A549 (cell line): ENCODE results near the gene ZBTB22. TPM values are rescaled to one million over a fixed set of nuclear protein-coding genes. Genes with fewer than 3 reads are reported as not detected.
A peak's percentile ranks its signal among the peaks of the same experiment; 100 is the strongest.

Experiments used
- ATAC-seq, 2 experiments: fragments of 200-7000 bp in 1 of 2; fragments of >200 bp in 1 of 2; cut with Nextera tagmentation in 1 of 2; cut with Tn5 transposase in 1 of 2; 3 replicates each; pipeline versions ENCODE4 v1.8.0 to v1.9.1; 2018 to 2020; ENCODE audit warnings: mild to moderate bottlenecking in 1 of 2, moderate library complexity in 1 of 2
- CTCF ChIA-PET: fragments of 300-600 bp; sonication (Branson Sonifier 250); formaldehyde crosslinking; extraction: SDS; loops from one replicate; lab custom pipeline; 2021; ENCODE audit warnings: antibody characterized with exemption, inconsistent platforms; lab: Yijun Ruan, JAX
- POLR2A ChIA-PET: fragments of 350-600 bp; formaldehyde crosslinking; extraction: SDS; loops from one replicate; lab custom pipeline; 2021; ENCODE audit warnings: antibody characterized with exemption, inconsistent platforms; lab: Yijun Ruan, JAX
- DNase-seq, 2 experiments: peaks; one replicate each; pipeline versions ENCODE4 v3.0.0 to v3.0.0-alpha.2; 2011 to 2016; ENCODE audit warnings: low read depth in 1 of 2, low spot score in 1 of 2
- FAIRE-seq: peaks from 2 replicates; lab custom pipeline; 2011; peaks lifted over from hg19 to GRCh38; lab: Jason Lieb, UNC
- H3K27ac ChIP-seq, 2 experiments: fragments of >200 bp; sonication (Bioruptor Twin); formaldehyde crosslinking; 3 replicates each; pipeline ENCODE4 v1.5.1; 2016 to 2017
- H3K4me1 ChIP-seq: fragments of >200 bp; sonication (Bioruptor Twin); formaldehyde crosslinking; 3 replicates; pipeline ENCODE4 v1.6.1; 2016
- H3K4me2 ChIP-seq: fragments of >200 bp; sonication (Bioruptor Twin); formaldehyde crosslinking; 3 replicates; pipeline ENCODE4 v1.6.1; 2016
- H3K4me3 ChIP-seq: fragments of >200 bp; sonication (Bioruptor Twin); formaldehyde crosslinking; 3 replicates; pipeline ENCODE4 v1.5.1; 2016
- H3K9me3 ChIP-seq: fragments of >200 bp; sonication (Bioruptor Twin); formaldehyde crosslinking; 3 replicates; pipeline ENCODE4 v1.6.1; 2016
- BHLHE40 ChIP-seq: IDR thresholded peaks from 2 replicates; pipeline ENCODE4 v1.6.1; 2012; ENCODE audit warnings: low read depth, low read length, inconsistent platforms
- CBX8 ChIP-seq: fragments of 200-600 bp; sonication (generic); IDR thresholded peaks from 2 replicates; pipeline ENCODE4 v1.6.1; 2016
- CHD2 ChIP-seq: fragments of 150-350 bp; IDR thresholded peaks from 2 replicates; pipeline ENCODE4 v1.6.1; 2014; ENCODE audit warnings: low read length; ENCODE audit not compliant: partially characterized antibody
- FOSB ChIP-seq: fragments of 250-450 bp; sonication (Bioruptor Pico); IDR thresholded peaks from 2 replicates; pipeline ENCODE4 v1.5.0; 2020; ENCODE audit warnings: mild to moderate bottlenecking, moderate library complexity
- JUN ChIP-seq, 2 experiments: fragments of >200 bp; sonication (Bioruptor Twin); formaldehyde crosslinking; IDR thresholded peaks; 2 replicates in 1 of 2; 3 replicates in 1 of 2; pipeline ENCODE4 v1.6.1; 2016 to 2017
- KDM5A ChIP-seq: fragments of 200-600 bp; sonication (generic); IDR thresholded peaks from 2 replicates; pipeline ENCODE4 v1.6.1; 2016; ENCODE audit warnings: antibody characterized with exemption, mild to moderate bottlenecking
- MAX ChIP-seq: IDR thresholded peaks from 2 replicates; pipeline ENCODE4 v1.6.1; 2012
- POLR2A ChIP-seq: IDR thresholded peaks from 2 replicates; pipeline ENCODE4 v1.6.1; 2012; ENCODE audit warnings: mild to moderate bottlenecking, low read length
- ZFP36 ChIP-seq: fragments of 450-650 bp; IDR thresholded peaks from 2 replicates; pipeline ENCODE4 v1.6.1; 2014; ENCODE audit warnings: borderline replicate concordance; ENCODE audit not compliant: partially characterized antibody
- ZSCAN20 ChIP-seq: fragments of 250-450 bp; sonication (Bioruptor Pico); IDR thresholded peaks from 2 replicates; pipeline ENCODE4 v1.8.0; 2022; ENCODE audit warnings: mild to moderate bottlenecking, moderate library complexity
- WGBS: methylation state at CpG from one replicate; pipeline ENCODE4 v1.1.6; 2017; ENCODE audit errors: missing lambda C conversion rate; 5-methylcytosine and 5-hydroxymethylcytosine counted together
- polyA plus RNA-seq, 4 experiments: library from polyadenylated mRNA; depleted of rRNA in 3 of 4; stranded (reverse); fragments of >200 nt; fragmentation: RNase III in 1 of 4; extraction: RNeasy Plus Mini Kit Qiagen cat#74134 plus additional on column Dnase treatment in 1 of 4; gene quantifications; 2 replicates in 3 of 4; 3 replicates in 1 of 4; pipeline ENCODE4 v1.2.3, GENCODE V29; 2011 to 2017
- TF ChIP-seq, protein P1 (sequence below): fragments of 450-650 bp; IDR thresholded peaks from 2 replicates; pipeline ENCODE4 v1.6.1; 2014; ENCODE audit warnings: antibody characterized with exemption
- TF ChIP-seq, protein P2 (sequence below): fragments of 200-600 bp; sonication (generic); IDR thresholded peaks from 2 replicates; pipeline ENCODE4 v1.6.1; 2016; ENCODE audit warnings: antibody characterized with exemption, mild to moderate bottlenecking, moderate library complexity

The ZBTB22 gene
- polyA plus RNA-seq, 2 of the 4 experiments (the other 2 are of a cell fraction): 3.2 to 8.3 TPM

- no peak for ATAC-seq
- Histone ChIP-seq H3K27ac (peak overlapping the region in 1 of 2 experiments; percentile 91; a peak in 1 of 6 replicates), H3K9me3 (no peaks in the 10 kb centered on the region), H3K4me2 (peak overlapping the region; percentile 91), H3K4me1 (peaks cover 13% of the 10 kb centered on the region; the same call in 2 of the 3 replicates), H3K4me3 (peak overlapping the region; percentile 81)
- no peak for FAIRE-seq
- POLR2A ChIA-PET: no interaction called here
- DNase-seq: no peak
- TF ChIP-seq BHLHE40 (no peak), FOSB (CRISPR knock-in tag) (no peak), ZFP36 (no peak)
- TF ChIP-seq, protein P1, sequence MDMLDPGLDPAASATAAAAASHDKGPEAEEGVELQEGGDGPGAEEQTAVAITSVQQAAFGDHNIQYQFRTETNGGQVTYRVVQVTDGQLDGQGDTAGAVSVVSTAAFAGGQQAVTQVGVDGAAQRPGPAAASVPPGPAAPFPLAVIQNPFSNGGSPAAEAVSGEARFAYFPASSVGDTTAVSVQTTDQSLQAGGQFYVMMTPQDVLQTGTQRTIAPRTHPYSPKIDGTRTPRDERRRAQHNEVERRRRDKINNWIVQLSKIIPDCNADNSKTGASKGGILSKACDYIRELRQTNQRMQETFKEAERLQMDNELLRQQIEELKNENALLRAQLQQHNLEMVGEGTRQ: no peak
- 71% methylated on average over 6 of the region's 7 CpGs for WGBS
- CTCF ChIA-PET: interaction anchor here (0.9 to 5.8 kb wide), 2 partner anchors 9 to 12 kb away, joined by 3 to 44 read pairs; partner anchors contain the start of gene B3GALT4
These were observed 27.1 kb downstream of the ZBTB22 start for GRCh38 chr6:33290459-33290858.

DNA sequence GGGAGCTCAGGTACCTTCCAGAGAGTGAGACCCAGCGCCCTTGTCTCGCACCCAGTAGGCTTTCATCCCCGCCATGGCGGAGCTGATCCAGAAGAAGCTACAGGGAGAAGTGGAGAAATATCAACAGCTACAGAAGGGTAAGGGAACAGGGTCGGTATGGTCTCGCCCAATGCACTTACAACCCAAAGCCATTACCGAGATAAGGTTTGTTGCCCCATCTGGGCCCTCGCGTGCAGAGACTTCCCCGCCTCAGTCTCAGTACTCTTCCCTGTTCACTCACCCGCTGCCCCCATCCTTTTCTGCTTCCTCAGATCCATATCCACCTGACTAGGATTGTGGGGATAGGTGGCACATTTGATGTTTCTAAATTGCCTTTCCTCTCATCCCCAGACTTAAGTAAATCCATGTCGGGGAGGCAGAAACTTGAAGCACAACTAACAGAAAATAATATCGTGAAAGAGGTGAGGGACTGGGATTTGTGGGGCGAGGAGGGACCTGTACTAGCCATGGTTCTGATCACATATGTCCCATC lies 27.7 kb downstream of the ZBTB22 start:
- WGBS: 1% methylated on average over 14 of the region's 14 CpGs
- Histone ChIP-seq H3K9me3 (no peaks in the 10 kb centered on the region), H3K4me1 (peaks cover 13% of the 10 kb centered on the region; the same call in 2 of the 3 replicates), H3K4me3 (peak overlapping the region; percentile 81), H3K27ac (peak overlapping the region; percentile 80 to 91), H3K4me2 (peak overlapping the region; percentile 91)
- ATAC-seq: peak; percentile 37 to 50; a peak in 4 of 6 replicates
- no peak for DNase-seq
- TF ChIP-seq CBX8: no peak
- 0 out of 5 replicates have a peak, but pooled peaks of 1 of the 2 experiments have one; percentile 2 for TF ChIP-seq JUN (IDR thresholded peaks at IDR 0.05)
- ChIA-PET POLR2A (interaction anchor here (1.3 to 1.8 kb wide), 4 partner anchors 9 to 28 kb away, joined by 10 to 20 read pairs (median 13); partner anchors contain the start of genes B3GALT4, RGL2, RPS18 and VPS52), CTCF (interaction anchor here (1.0 to 5.8 kb wide), 3 partner anchors 8 to 11 kb away, joined by 3 to 44 read pairs (median 11); partner anchors contain the start of genes B3GALT4 and RGL2)
- FAIRE-seq: no peak

GRCh38 chr6:33288921-33289783 lies 28.4 kb downstream of the ZBTB22 start, which contains the start of the genes PFDN6 and WDR46:
Gene PFDN6, plus strand, starts transcription at chr6:33289601. Its CDS starts 256 bp downstream, at chr6:33289857.
Gene WDR46, minus strand, starts transcription at chr6:33289239. Its CDS starts 69 bp downstream, at chr6:33289170.
- ChIA-PET CTCF (interaction anchor here (0.6 to 5.8 kb wide), 6 partner anchors 8 to 1133 kb away, joined by 3 to 44 read pairs (median 4); partner anchors contain the start of genes B3GALT4 and RGL2), POLR2A (interaction anchor here (0.5 to 1.8 kb wide), 6 partner anchors 10 to 165 kb away, joined by 3 to 20 read pairs (median 10); partner anchors contain the start of genes B3GALT4, RGL2, RPS18 and VPS52)
- Histone ChIP-seq H3K4me3 (peak within 1 kb of the TSS; percentile 81), H3K4me2 (peak within 1 kb of the TSS; percentile 91), H3K27ac (peak within 1 kb of the TSS; percentile 80 to 91), H3K4me1 (peaks cover 13% of the 10 kb centered on the region; the same call in 2 of the 3 replicates), H3K9me3 (no peaks in the 10 kb centered on the region)
- peak; percentile 98 for ATAC-seq
- FAIRE-seq: no peak
- 4% methylated on average over 23 of the region's 43 CpGs for WGBS
- DNase-seq: peak; percentile 86 to 96
- TF ChIP-seq MAX (peak; percentile 86), ZSCAN20 (CRISPR knock-in tag) (no peak), BHLHE40 (no peak), JUN (IDR thresholded peaks at IDR 0.05) (peak; percentile 54 to 69; a peak in 2 of 5 replicates), POLR2A (peak; percentile 27), KDM5A (peak; percentile 62; the same call in 1 of the 2 replicates), CHD2 (peak; percentile 62)
- TF ChIP-seq, protein P2, sequence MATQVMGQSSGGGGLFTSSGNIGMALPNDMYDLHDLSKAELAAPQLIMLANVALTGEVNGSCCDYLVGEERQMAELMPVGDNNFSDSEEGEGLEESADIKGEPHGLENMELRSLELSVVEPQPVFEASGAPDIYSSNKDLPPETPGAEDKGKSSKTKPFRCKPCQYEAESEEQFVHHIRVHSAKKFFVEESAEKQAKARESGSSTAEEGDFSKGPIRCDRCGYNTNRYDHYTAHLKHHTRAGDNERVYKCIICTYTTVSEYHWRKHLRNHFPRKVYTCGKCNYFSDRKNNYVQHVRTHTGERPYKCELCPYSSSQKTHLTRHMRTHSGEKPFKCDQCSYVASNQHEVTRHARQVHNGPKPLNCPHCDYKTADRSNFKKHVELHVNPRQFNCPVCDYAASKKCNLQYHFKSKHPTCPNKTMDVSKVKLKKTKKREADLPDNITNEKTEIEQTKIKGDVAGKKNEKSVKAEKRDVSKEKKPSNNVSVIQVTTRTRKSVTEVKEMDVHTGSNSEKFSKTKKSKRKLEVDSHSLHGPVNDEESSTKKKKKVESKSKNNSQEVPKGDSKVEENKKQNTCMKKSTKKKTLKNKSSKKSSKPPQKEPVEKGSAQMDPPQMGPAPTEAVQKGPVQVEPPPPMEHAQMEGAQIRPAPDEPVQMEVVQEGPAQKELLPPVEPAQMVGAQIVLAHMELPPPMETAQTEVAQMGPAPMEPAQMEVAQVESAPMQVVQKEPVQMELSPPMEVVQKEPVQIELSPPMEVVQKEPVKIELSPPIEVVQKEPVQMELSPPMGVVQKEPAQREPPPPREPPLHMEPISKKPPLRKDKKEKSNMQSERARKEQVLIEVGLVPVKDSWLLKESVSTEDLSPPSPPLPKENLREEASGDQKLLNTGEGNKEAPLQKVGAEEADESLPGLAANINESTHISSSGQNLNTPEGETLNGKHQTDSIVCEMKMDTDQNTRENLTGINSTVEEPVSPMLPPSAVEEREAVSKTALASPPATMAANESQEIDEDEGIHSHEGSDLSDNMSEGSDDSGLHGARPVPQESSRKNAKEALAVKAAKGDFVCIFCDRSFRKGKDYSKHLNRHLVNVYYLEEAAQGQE: peak; percentile 72
